ENCODE measurements around the gene PTGIS. TPM values are rescaled to one million over a fixed set of nuclear protein-coding genes. Genes with fewer than 3 reads are reported as not detected.

Gene PTGIS
- total RNA-seq, 1 experiment from 2014 or later = 20.0 TPM

DNA sequence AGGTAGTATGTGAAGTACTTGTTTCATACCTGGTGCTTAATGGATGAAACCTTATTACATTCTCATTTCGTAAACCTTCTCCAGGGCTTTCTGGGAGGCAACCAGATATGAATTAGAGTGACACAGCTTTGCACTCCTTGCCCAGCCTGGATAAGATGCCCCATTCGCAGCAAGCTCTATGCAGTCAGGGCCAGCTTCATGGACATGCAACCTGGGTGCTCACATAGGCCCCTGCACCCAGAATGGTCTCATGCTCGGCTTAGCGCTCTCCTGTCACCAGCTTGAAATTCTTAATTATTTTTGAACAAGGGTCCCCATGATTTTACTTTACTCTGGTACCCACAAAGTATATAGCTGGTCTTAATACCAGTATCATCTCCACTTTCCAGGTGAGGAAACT, 11.3 kb upstream of the PTGIS start:
- no peak overlapping the region for H2BK20ac ChIP-seq (ENCODE audit: low read depth, low read length, poor library complexity, severe bottlenecking)
- no peak overlapping the region for H3K18ac ChIP-seq (ENCODE audit: insufficient read length, low read depth, low read length)
- no CpG with 5 or more reads among the region's 4 CpGs for WGBS (ENCODE audit: extremely low coverage, insufficient read length, low lambda C conversion rate)
- no peak overlapping the region for H2BK15ac ChIP-seq (ENCODE audit: low read depth, low read length)
- H2AK5ac ChIP-seq (ENCODE audit: insufficient read length, low read length) = no peak overlapping the region
- H4K5ac ChIP-seq (ENCODE audit: insufficient read length, low read depth, low read length) = no peak overlapping the region
- no peak overlapping the region for H3K14ac ChIP-seq (ENCODE audit: insufficient read depth, low read length)
- no peak overlapping the region for H3K4me2 ChIP-seq (ENCODE audit: insufficient read depth, insufficient read length, low read length)
- Mint-ChIP-seq H3K27ac (no peak overlapping the region), H3K36me3 (ENCODE audit: insufficient read depth in 1 of 3, low read depth in 3 of 3) (peaks cover 0 to 4% (median 2%) of the 10 kb centered on the region in 3 experiments; a peak in 4 of 7 replicates), H3K4me3 (no peak overlapping the region), H3K9me3 (peaks cover 4% of the 10 kb centered on the region in 2 experiments; a peak in 3 of 5 replicates), H3K27me3 (ENCODE audit: low read depth) (peaks cover 6% of the 10 kb centered on the region), H3K4me1 (peaks cover 9 to 18% of the 10 kb centered on the region in 2 experiments)
- no peak overlapping the region for H2BK120ac ChIP-seq (ENCODE audit: low read depth, low read length, poor library complexity, severe bottlenecking)
- H3K9me3 ChIP-seq (ENCODE audit: control insufficient read depth, low read depth, low read length) = no peaks in the 10 kb centered on the region
- H3K79me2 ChIP-seq (ENCODE audit: insufficient read depth, low read length) = no peaks in the 10 kb centered on the region
- no peak overlapping the region for H2AFZ ChIP-seq (ENCODE audit: low read length)
- H3K23me2 ChIP-seq (ENCODE audit: insufficient read length, low read depth, low read length, poor library complexity, severe bottlenecking) = no peaks in the 10 kb centered on the region
- H3K9ac ChIP-seq (ENCODE audit: extremely low read depth, insufficient read length, low read length) = no peak overlapping the region
- H3K27ac ChIP-seq (ENCODE audit: insufficient read length, low read depth, low read length) = no peak overlapping the region
- TF ChIP-seq, protein P1, sequence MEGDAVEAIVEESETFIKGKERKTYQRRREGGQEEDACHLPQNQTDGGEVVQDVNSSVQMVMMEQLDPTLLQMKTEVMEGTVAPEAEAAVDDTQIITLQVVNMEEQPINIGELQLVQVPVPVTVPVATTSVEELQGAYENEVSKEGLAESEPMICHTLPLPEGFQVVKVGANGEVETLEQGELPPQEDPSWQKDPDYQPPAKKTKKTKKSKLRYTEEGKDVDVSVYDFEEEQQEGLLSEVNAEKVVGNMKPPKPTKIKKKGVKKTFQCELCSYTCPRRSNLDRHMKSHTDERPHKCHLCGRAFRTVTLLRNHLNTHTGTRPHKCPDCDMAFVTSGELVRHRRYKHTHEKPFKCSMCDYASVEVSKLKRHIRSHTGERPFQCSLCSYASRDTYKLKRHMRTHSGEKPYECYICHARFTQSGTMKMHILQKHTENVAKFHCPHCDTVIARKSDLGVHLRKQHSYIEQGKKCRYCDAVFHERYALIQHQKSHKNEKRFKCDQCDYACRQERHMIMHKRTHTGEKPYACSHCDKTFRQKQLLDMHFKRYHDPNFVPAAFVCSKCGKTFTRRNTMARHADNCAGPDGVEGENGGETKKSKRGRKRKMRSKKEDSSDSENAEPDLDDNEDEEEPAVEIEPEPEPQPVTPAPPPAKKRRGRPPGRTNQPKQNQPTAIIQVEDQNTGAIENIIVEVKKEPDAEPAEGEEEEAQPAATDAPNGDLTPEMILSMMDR (conservative IDR thresholded peaks at IDR 0.05) = no peak
- DNase-seq = no peak
- H3K79me1 ChIP-seq (ENCODE audit: insufficient read depth, low read depth, low read length, poor library complexity, severe bottlenecking) = no peaks in the 10 kb centered on the region
- H4K8ac ChIP-seq (replicated peaks; ENCODE audit: insufficient read length, low read depth, low read length) = no peak overlapping the region
- H3K4ac ChIP-seq (ENCODE audit: low read depth, low read length) = no peak overlapping the region
- H3K27me3 ChIP-seq (ENCODE audit: insufficient read depth, low read length) = no peaks in the 10 kb centered on the region; the same call in 1 of the 2 replicates
- no peak overlapping the region for H3T11ph ChIP-seq (ENCODE audit: low read length)
- no peak overlapping the region for H2BK12ac ChIP-seq (ENCODE audit: insufficient read length, low read depth, low read length)
- no peak overlapping the region for H3K23ac ChIP-seq (ENCODE audit: insufficient read length, low read depth, low read length)
- H3K4me1 ChIP-seq (ENCODE audit: insufficient read depth, low read length) = no peaks in the 10 kb centered on the region
- no peak overlapping the region for H3K56ac ChIP-seq (ENCODE audit: insufficient read length, low read depth, low read length)
- H2BK5ac ChIP-seq (ENCODE audit: insufficient read length, low read length) = no peak overlapping the region
- H4K20me1 ChIP-seq (ENCODE audit: control insufficient read depth, insufficient read depth, insufficient read length) = no peaks in the 10 kb centered on the region
- H4K91ac ChIP-seq (ENCODE audit: insufficient read length, low read depth, low read length) = no peak overlapping the region

Data from H9 (cell line).